IMR-90 (cell line): ENCODE measurements around the gene C11orf21.

Source experiments
- BHLHE40 ChIP-seq: fragments of 150-350 bp; IDR thresholded peaks from 2 replicates; pipeline ENCODE4 v1.6.1; 2016; ENCODE audit warnings: mild to moderate bottlenecking, low read depth, low read length
- MAFK ChIP-seq: IDR thresholded peaks from 2 replicates; pipeline ENCODE4 v1.6.1; 2012; ENCODE audit warnings: low read depth, low read length, improper control_type of control experiment
- MAZ ChIP-seq: IDR thresholded peaks from 2 replicates; pipeline ENCODE4 v1.6.1; 2012; ENCODE audit warnings: low read depth, mild to moderate bottlenecking, low read length, improper control_type of control experiment, moderate library complexity, borderline replicate concordance
- MXI1 ChIP-seq: IDR thresholded peaks from 2 replicates; pipeline ENCODE4 v1.6.1; 2012; ENCODE audit warnings: low read depth, mild to moderate bottlenecking, low read length, moderate library complexity, borderline replicate concordance
- POLR2A ChIP-seq: IDR thresholded peaks from 2 replicates; pipeline ENCODE4 v1.6.1; 2012; ENCODE audit warnings: mild to moderate bottlenecking, low read depth, low read length
- RAD21 ChIP-seq: IDR thresholded peaks from 2 replicates; pipeline ENCODE4 v1.6.1; 2012; ENCODE audit warnings: low read length, improper control_type of control experiment
- RFX5 ChIP-seq: IDR thresholded peaks from 2 replicates; pipeline ENCODE4 v1.8.0; 2012; ENCODE audit warnings: low read depth, mild to moderate bottlenecking, low read length, moderate library complexity
- SMC3 ChIP-seq: fragments of 150-350 bp; IDR thresholded peaks from 2 replicates; pipeline ENCODE4 v1.6.1; 2016; ENCODE audit warnings: low read depth, mild to moderate bottlenecking, antibody characterized with exemption, low read length, moderate library complexity
- TF ChIP-seq, protein P1 (sequence below): conservative IDR thresholded peaks from 2 replicates; pipeline ENCODE4 v1.5.1; 2012; ENCODE audit warnings: mild to moderate bottlenecking, low read depth, low read length, improper control_type of control experiment
- TF ChIP-seq, protein P2 (sequence below): fragments of 150-350 bp; IDR thresholded peaks from 2 replicates; pipeline ENCODE4 v1.6.1; 2017; ENCODE audit warnings: mild to moderate bottlenecking, antibody characterized with exemption, low read length, low read depth

DNA sequence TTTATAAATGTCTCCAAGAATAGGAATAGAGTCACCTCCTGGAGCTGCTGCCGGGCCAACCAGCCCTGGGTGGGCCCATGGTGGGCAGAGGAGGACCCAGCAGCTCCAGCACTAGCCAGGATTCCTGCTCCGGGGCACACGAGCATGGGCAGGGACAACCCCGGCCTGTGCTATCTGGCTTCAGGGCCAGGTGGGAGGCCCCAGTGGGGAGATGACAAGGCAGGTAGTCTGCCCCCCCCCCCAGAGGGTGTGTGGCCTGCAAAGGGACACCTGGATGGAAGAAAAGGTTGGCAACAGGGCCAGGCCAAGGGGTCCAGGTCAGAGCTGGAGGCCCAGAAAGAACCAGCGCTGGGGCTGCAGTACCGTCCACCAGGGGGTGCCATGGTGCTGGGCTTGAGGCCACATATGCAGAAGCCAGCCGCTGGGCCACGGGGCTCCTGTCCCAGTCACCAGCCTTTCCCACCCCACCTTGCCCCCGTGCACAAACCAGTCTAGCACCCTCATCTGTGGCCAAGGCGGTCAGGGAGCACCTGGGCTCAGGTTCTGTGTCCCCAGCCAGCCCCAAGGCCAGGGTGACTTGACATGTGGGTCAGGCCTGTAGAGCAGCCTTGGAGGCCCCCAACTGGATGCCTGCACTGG lies 3.5 kb upstream of the C11orf21 start:
- no peak for TF ChIP-seq POLR2A
- TF ChIP-seq, protein P1, sequence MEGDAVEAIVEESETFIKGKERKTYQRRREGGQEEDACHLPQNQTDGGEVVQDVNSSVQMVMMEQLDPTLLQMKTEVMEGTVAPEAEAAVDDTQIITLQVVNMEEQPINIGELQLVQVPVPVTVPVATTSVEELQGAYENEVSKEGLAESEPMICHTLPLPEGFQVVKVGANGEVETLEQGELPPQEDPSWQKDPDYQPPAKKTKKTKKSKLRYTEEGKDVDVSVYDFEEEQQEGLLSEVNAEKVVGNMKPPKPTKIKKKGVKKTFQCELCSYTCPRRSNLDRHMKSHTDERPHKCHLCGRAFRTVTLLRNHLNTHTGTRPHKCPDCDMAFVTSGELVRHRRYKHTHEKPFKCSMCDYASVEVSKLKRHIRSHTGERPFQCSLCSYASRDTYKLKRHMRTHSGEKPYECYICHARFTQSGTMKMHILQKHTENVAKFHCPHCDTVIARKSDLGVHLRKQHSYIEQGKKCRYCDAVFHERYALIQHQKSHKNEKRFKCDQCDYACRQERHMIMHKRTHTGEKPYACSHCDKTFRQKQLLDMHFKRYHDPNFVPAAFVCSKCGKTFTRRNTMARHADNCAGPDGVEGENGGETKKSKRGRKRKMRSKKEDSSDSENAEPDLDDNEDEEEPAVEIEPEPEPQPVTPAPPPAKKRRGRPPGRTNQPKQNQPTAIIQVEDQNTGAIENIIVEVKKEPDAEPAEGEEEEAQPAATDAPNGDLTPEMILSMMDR: peak; percentile 88
- TF ChIP-seq SMC3: peak; percentile 97
- no peak for TF ChIP-seq MXI1
- TF ChIP-seq, protein P2, sequence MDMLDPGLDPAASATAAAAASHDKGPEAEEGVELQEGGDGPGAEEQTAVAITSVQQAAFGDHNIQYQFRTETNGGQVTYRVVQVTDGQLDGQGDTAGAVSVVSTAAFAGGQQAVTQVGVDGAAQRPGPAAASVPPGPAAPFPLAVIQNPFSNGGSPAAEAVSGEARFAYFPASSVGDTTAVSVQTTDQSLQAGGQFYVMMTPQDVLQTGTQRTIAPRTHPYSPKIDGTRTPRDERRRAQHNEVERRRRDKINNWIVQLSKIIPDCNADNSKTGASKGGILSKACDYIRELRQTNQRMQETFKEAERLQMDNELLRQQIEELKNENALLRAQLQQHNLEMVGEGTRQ: no peak
- TF ChIP-seq BHLHE40: no peak
- TF ChIP-seq MAFK: no peak
- no peak for TF ChIP-seq RFX5
- TF ChIP-seq RAD21: peak; percentile 94
- TF ChIP-seq MAZ: peak; percentile 55; the same call in 1 of the 2 replicates
